HCT116 (cell line): Measurements from ENCODE around the gene USP8. TPM values are rescaled to one million over a fixed set of nuclear protein-coding genes. Genes with fewer than 3 reads are reported as not detected.

Experiments
- ATAC-seq: fragments of 200-7000 bp; cut with Tn5 transposase; 2 replicates; pipeline ENCODE4 v1.9.1; 2020; ENCODE audit warnings: mild to moderate bottlenecking, moderate library complexity
- BruUV-seq: library from RNA; stranded (reverse); fragments of 400-500 nt; replicated peaks from 2 replicates; lab custom pipeline; 2021; lab: Mats Ljungman, UMichigan
- CTCF ChIA-PET: fragments of 300-600 bp; sonication (Branson Sonifier 250); formaldehyde crosslinking; loops from one replicate; lab custom pipeline; 2021; ENCODE audit warnings: antibody characterized with exemption; lab: Charles Lee
- POLR2A ChIA-PET: fragments of 300-600, 350-600 bp; sonication (Branson Sonifier 250); formaldehyde crosslinking; loops from one replicate; lab custom pipeline; 2021; ENCODE audit warnings: antibody characterized with exemption; lab: Charles Lee
- RAD21 ChIA-PET, 2 experiments: fragments of 300-600 bp; sonication (Branson Sonifier 250); formaldehyde crosslinking; loops; one replicate each; lab custom pipeline; 2023; ENCODE audit warnings: low total read pairs in 2 of 2; ENCODE audit not compliant: uncharacterized antibody in 2 of 2, unreplicated experiment in 2 of 2, low non-redundant PET in 1 of 2; lab: Charles Lee
- DNase-seq: peaks from one replicate; pipeline ENCODE4 v3.0.0-alpha.2; 2010; ENCODE audit warnings: low read depth, low spot score
- H2AFZ ChIP-seq: fragments of 200-600 bp; shearing (Covaris generic), sonication (generic); 2 replicates; pipeline ENCODE4 v1.6.1; 2017; ENCODE audit warnings: low read depth, mixed run types, mixed read lengths, antibody characterized with exemption, low read length; ENCODE audit not compliant: poor library complexity, severe bottlenecking
- H3K27ac ChIP-seq: 2 replicates; pipeline ENCODE4 v1.5.1; 2012; ENCODE audit warnings: low read depth, low read length
- H3K27me3 ChIP-seq: fragments of 200-600 bp; sonication (generic); 2 replicates; pipeline ENCODE4 v1.6.1; 2016; ENCODE audit warnings: mixed run types, low read length, mixed read lengths; ENCODE audit not compliant: insufficient read depth
- H3K36me3 ChIP-seq, 2 experiments: fragments of 200-500 bp in 1 of 2; fragments of 200-600 bp in 1 of 2; sonication (Bioruptor generic) in 1 of 2; sonication (generic) in 1 of 2; 2 replicates each; pipeline versions ENCODE4 v1.5.1 to v1.6.1; 2014 to 2016; ENCODE audit warnings: low read length in 2 of 2, inconsistent platforms in 1 of 2, mixed read lengths in 1 of 2, mixed run types in 1 of 2; ENCODE audit not compliant: insufficient read depth in 2 of 2, control insufficient read depth in 1 of 2
- H3K4me1 ChIP-seq, 2 experiments: fragments of 200-600 bp in 1 of 2; sonication (generic) in 1 of 2; 2 replicates each; pipeline versions ENCODE4 v1.5.1 to v1.6.1; 2012 to 2017; ENCODE audit warnings: low read length in 2 of 2, inconsistent platforms in 1 of 2, mild to moderate bottlenecking in 1 of 2, mixed read lengths in 1 of 2, mixed run types in 1 of 2, moderate library complexity in 1 of 2; ENCODE audit not compliant: insufficient read depth in 2 of 2, control insufficient read depth in 1 of 2
- H3K4me2 ChIP-seq: fragments of 200-600 bp; sonication (generic); 2 replicates; pipeline ENCODE4 v1.6.1; 2017; ENCODE audit warnings: mixed run types, low read length, mixed read lengths
- H3K4me3 ChIP-seq, 2 experiments: fragments of 200-600 bp in 1 of 2; sonication (generic) in 1 of 2; replicated peaks in 1 of 2; 2 replicates each; pipeline ENCODE4 v1.5.1; 2011 to 2016; ENCODE audit warnings: low read length in 2 of 2, control low read depth in 1 of 2, low read depth in 1 of 2, mild to moderate bottlenecking in 1 of 2, mixed read lengths in 1 of 2, mixed run types in 1 of 2
- H3K79me2 ChIP-seq: fragments of 200-600 bp; sonication (generic); 2 replicates; pipeline ENCODE4 v1.6.1; 2017; ENCODE audit warnings: mild to moderate bottlenecking, mixed run types, low read length, moderate library complexity, mixed read lengths; ENCODE audit not compliant: insufficient read depth
- H3K9ac ChIP-seq: fragments of 200-600 bp; sonication (generic); 2 replicates; pipeline ENCODE4 v1.6.1; 2016; ENCODE audit warnings: low read length, mixed read lengths
- H3K9me2 ChIP-seq: fragments of 200-600 bp; sonication (generic), shearing (Covaris generic); 2 replicates; pipeline ENCODE4 v1.6.1; 2017; ENCODE audit warnings: mixed run types, mild to moderate bottlenecking, moderate library complexity; ENCODE audit not compliant: insufficient read depth
- H3K9me3 ChIP-seq, 2 experiments: fragments of 200-500 bp in 1 of 2; fragments of 200-600 bp in 1 of 2; sonication (Bioruptor generic) in 1 of 2; sonication (generic) in 1 of 2; 2 replicates each; pipeline ENCODE4 v1.6.1; 2014 to 2017; ENCODE audit warnings: low read length in 2 of 2, mixed read lengths in 2 of 2, inconsistent platforms in 1 of 2, low read depth in 1 of 2, mild to moderate bottlenecking in 1 of 2, mixed run types in 1 of 2, moderate library complexity in 1 of 2; ENCODE audit not compliant: control insufficient read depth in 1 of 2, insufficient read depth in 1 of 2
- H4K20me1 ChIP-seq: fragments of 200-600 bp; sonication (generic), shearing (Covaris generic); 2 replicates; pipeline ENCODE4 v1.6.1; 2017; ENCODE audit warnings: mixed run types, mild to moderate bottlenecking, moderate library complexity; ENCODE audit not compliant: insufficient read depth
- EGR1 ChIP-seq: IDR thresholded peaks from 2 replicates; pipeline ENCODE4 v1.6.1; 2012; ENCODE audit warnings: low read depth
- ELF1 ChIP-seq: IDR thresholded peaks from 2 replicates; pipeline ENCODE4 v1.6.1; 2012; ENCODE audit warnings: low read depth, borderline replicate concordance
- EZH2phosphoT487 ChIP-seq: fragments of 200-600 bp; IDR thresholded peaks from 2 replicates; pipeline ENCODE4 v1.6.1; 2018; ENCODE audit warnings: antibody characterized with exemption, borderline replicate concordance
- TCF7L2 ChIP-seq: IDR thresholded peaks from 2 replicates; pipeline ENCODE4 v1.7.0; 2011; ENCODE audit warnings: borderline replicate concordance, inconsistent platforms; ENCODE audit not compliant: insufficient read depth, insufficient read length; ENCODE audit errors: extremely low read depth
- intact Hi-C: fragments of 100-400 bp; cut with micrococcal nuclease; formaldehyde crosslinking; loops from 2 replicates; pipeline ENCODE4 v1.10.0; 2022
- total RNA-seq: library from RNA; stranded (reverse); gene quantifications from one replicate; pipeline ENCODE4 v1.2.1, GENCODE V29; 2021; ENCODE audit not compliant: unreplicated experiment
- TF ChIP-seq, protein P1 (sequence below): IDR thresholded peaks from 2 replicates; pipeline ENCODE4 v1.6.1; 2012; ENCODE audit warnings: low read depth
- TF ChIP-seq, protein P2 (sequence below): IDR thresholded peaks from 2 replicates; pipeline ENCODE4 v1.6.1; 2012

USP8 gene
- total RNA-seq, 1 experiment from 2014 or later = 67.9 TPM

DNA sequence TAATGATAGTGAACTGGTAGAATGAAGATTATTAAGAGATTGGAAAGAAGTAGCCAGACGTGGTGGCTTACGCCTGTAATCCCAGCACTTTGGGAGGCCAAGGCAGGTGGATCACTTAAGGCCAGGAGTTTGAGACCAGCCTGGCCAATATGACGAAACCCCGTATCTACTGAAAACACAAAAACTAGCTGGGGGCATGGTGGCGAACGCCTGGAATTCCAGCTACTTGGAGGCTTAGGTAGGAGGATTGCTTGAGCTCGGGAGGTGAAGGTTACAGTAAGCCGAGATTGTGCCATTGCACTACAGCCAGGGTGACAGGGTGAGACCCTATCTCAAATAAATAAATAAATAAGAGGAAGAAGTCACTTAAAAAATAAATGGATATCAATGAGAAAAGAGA lies 14.0 kb downstream of the USP8 start:
- BruUV-seq = no TSS peak
- no peaks in the 10 kb centered on the region for H3K4me1 ChIP-seq
- no peak overlapping the region for H3K27ac ChIP-seq
- no peak overlapping the region for H3K9ac ChIP-seq
- DNase-seq (no peak), ATAC-seq (no peak)
- H3K79me2 ChIP-seq = peaks cover 68% of the 10 kb centered on the region
- ChIA-PET RAD21 (no interaction called here), POLR2A (no interaction called here), CTCF (no interaction called here)
- intact Hi-C loops = no loop called here
- H2AFZ ChIP-seq = no peak overlapping the region
- H3K36me3 ChIP-seq = peaks cover 13 to 15% of the 10 kb centered on the region in 2 experiments
- H3K27me3 ChIP-seq = no peaks in the 10 kb centered on the region
- no peaks in the 10 kb centered on the region for H3K9me2 ChIP-seq
- H3K4me2 ChIP-seq = no peak overlapping the region
- no peaks in the 10 kb centered on the region for H3K9me3 ChIP-seq
- no peak overlapping the region for H3K4me3 ChIP-seq
- TF ChIP-seq TCF7L2 (no peak), EZH2phosphoT487 (no peak), EGR1 (no peak), ELF1 (no peak)
- TF ChIP-seq, protein P1, sequence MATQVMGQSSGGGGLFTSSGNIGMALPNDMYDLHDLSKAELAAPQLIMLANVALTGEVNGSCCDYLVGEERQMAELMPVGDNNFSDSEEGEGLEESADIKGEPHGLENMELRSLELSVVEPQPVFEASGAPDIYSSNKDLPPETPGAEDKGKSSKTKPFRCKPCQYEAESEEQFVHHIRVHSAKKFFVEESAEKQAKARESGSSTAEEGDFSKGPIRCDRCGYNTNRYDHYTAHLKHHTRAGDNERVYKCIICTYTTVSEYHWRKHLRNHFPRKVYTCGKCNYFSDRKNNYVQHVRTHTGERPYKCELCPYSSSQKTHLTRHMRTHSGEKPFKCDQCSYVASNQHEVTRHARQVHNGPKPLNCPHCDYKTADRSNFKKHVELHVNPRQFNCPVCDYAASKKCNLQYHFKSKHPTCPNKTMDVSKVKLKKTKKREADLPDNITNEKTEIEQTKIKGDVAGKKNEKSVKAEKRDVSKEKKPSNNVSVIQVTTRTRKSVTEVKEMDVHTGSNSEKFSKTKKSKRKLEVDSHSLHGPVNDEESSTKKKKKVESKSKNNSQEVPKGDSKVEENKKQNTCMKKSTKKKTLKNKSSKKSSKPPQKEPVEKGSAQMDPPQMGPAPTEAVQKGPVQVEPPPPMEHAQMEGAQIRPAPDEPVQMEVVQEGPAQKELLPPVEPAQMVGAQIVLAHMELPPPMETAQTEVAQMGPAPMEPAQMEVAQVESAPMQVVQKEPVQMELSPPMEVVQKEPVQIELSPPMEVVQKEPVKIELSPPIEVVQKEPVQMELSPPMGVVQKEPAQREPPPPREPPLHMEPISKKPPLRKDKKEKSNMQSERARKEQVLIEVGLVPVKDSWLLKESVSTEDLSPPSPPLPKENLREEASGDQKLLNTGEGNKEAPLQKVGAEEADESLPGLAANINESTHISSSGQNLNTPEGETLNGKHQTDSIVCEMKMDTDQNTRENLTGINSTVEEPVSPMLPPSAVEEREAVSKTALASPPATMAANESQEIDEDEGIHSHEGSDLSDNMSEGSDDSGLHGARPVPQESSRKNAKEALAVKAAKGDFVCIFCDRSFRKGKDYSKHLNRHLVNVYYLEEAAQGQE = no peak
- TF ChIP-seq, protein P2, sequence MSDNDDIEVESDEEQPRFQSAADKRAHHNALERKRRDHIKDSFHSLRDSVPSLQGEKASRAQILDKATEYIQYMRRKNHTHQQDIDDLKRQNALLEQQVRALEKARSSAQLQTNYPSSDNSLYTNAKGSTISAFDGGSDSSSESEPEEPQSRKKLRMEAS = no peak
- no peaks in the 10 kb centered on the region; the same call in 1 of the 2 replicates for H4K20me1 ChIP-seq
